UCSD-AML1 (cell line): ENCODE data around the gene FLOT2.
"Not testable (repeated sequence)": the region's sequence is repeated elsewhere in the genome, so short reads cannot be mapped to it uniquely, and the experiment has no call there.

Experiments used
- DNase-seq: peaks from one replicate; lab custom pipeline; 2025; ENCODE audit not compliant: unreplicated experiment; lab: John Stamatoyannopoulos, UW

FLOT2 gene

GRCh38 chr17:28848667-28849066, 48.9 kb downstream of the FLOT2 start:
- DNase-seq, result peak; percentile 64

- DNase-seq, result not testable (repeated sequence)
Observed at GRCh38 chr17:28846699-28847098, 50.8 kb downstream of the FLOT2 start.

- no peak for DNase-seq
Observed at GRCh38 chr17:28846231-28846630, 51.3 kb downstream of the FLOT2 start.

- no peak for DNase-seq
Observed at GRCh38 chr17:28843816-28844148, 53.8 kb downstream of the FLOT2 start.

GRCh38 chr17:28842282-28843012, 55.1 kb downstream of the FLOT2 start, which contains the start of gene FAM222B:
TSS of gene FAM222B (minus strand) at chr17:28842790. CDS start at chr17:28766667, 76,123 bp downstream.
- peak; percentile 90 for DNase-seq

GRCh38 chr17:28841901-28842281, 55.6 kb downstream of the FLOT2 start:
- no peak for DNase-seq

- no peak for DNase-seq
Observed at GRCh38 chr17:28839221-28839620, 58.3 kb downstream of the FLOT2 start.

GRCh38 chr17:28836541-28836940, 61.0 kb downstream of the FLOT2 start:
- not testable (repeated sequence) for DNase-seq

GRCh38 chr17:28834420-28834819, 63.1 kb downstream of the FLOT2 start:
- DNase-seq, result no peak
